Endothelial cell of hepatic sinusoid (primary cell): ENCODE measurements around the gene WIPF2.

Experiments used
- in situ Hi-C: cut with HindIII; loops from 2 replicates; pipeline ENCODE4 v1.10.0; 2017; ENCODE audit warnings: low sequenced_read_pairs

Gene WIPF2, protein sequence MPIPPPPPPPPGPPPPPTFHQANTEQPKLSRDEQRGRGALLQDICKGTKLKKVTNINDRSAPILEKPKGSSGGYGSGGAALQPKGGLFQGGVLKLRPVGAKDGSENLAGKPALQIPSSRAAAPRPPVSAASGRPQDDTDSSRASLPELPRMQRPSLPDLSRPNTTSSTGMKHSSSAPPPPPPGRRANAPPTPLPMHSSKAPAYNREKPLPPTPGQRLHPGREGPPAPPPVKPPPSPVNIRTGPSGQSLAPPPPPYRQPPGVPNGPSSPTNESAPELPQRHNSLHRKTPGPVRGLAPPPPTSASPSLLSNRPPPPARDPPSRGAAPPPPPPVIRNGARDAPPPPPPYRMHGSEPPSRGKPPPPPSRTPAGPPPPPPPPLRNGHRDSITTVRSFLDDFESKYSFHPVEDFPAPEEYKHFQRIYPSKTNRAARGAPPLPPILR

DNA sequence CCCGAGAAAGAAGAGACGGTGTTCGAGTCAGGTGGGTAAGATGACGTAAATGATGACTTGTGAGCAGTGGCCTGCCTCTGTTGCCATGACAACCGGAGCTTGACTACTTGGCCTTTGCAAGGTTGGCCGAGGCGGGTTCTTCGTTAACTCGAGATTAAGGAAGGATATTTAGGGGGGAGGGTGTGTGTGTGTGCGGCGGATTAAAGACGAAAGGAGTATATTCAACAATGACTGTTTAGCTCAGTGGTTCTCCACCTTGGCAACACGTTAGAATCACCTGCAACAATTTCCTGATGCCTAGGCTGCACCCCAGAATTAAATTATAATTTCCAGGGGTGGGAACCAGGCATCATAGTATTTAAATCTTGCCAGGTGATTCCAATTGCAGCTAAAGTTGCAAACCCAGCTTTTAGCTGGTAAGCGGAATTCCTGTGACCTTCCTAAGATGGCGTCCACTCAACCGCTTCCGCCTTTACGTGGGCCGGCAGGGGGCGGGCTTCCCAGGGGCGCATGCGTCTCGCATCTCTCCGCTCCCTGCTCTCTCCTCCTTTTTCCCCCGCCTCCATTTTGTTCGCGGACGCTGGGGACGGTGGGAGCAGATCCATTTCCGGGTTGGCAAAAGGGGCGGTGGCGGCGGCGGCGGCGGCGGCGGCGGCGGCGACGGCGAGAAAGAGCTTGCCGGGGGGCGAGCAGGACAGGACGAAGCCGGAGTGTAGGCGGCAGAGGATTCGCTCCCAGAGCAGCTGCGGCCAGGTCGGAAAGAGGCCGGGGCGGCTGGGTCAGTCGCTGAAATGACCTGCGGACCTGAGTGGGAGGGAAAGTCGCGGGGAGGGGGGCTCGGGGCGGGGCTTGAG lies at the start of gene WIPF2:
Gene WIPF2 (plus strand): TSS at position 565 of the 854 bp plus-strand sequence. CDS start 37,156 bp downstream, outside the sequence.
- in situ Hi-C loops, result no loop called here

DNA sequence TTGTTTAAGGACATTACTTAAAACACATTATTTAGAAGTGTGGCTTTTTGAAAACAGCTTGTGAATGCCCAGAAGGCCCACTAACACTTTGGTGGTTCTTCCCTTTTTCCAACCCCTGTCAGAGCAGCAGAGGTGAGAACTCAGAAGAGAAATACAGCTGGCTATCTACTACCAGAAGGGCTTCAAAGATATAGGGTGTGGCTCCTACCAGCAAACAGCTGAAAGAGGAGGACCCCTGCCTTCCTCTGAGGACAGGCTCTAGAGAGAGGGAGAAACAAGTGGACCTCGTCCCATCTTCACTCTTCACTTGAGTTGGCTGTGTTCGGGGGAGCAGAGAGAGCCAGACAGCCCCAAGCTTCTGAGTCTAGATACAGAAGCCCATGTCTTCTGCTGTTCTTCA lies 48.8 kb upstream of the WIPF2 start:
- in situ Hi-C loops, result loop anchor here (10.0 kb wide), 1 partner anchor 354 kb away; no protein-coding TSS in a partner anchor

DNA sequence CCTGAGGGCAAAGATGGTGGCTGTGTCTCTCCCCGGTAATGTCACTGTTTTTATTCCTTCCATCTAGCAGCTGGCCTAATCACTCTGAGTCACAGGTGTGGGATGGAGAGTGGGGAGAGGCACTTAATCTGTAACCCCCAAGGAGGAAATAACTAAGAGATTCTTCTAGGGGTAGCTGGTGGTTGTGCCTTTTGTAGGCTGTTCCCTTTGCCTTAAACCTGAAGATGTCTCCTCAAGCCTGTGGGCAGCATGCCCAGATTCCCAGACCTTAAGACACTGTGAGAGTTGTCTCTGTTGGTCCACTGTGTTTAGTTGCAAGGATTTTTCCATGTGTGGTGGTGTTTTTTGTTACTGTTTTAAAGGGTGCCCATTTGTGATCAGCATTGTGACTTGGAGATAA lies 47.4 kb upstream of the WIPF2 start:
- in situ Hi-C loops, result loop anchor here (10.0 kb wide), 1 partner anchor 353 kb away; no protein-coding TSS in a partner anchor

GRCh38 chr17:40173091-40173777 lies 45.9 kb upstream of the WIPF2 start:
- in situ Hi-C loops, result loop anchor here (10.0 kb wide), 1 partner anchor 352 kb away; no protein-coding TSS in a partner anchor

GRCh38 chr17:40173778-40174135 lies 45.3 kb upstream of the WIPF2 start:
- in situ Hi-C loops, result loop anchor here (10.0 kb wide), 1 partner anchor 351 kb away; no protein-coding TSS in a partner anchor

DNA sequence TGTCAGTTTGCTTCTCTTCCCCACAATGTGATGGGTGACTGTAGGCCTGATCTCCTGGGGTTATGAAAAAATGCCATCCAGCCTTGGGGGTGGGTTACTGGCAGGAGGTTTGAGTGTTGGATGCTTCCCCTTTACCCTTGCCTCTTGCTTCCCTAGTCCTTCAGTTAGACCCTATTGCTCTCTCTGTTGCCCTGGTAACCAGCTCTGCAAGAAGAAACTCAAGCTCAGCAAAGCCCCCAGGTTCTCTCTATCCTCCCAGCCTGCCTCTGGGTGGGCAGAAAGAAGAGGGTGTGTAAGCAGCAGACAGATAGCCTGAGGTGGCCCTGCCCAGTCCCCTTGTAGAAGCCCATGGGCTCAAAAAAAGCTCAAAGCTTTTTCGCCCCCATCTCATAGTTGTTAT lies 44.6 kb upstream of the WIPF2 start:
- in situ Hi-C loops, result loop anchor here (10.0 kb wide), 1 partner anchor 350 kb away; no protein-coding TSS in a partner anchor

GRCh38 chr17:40175928-40176753 lies 43.0 kb upstream of the WIPF2 start:
- in situ Hi-C loops, result loop anchor here (5.0 to 10.0 kb wide), 4 partner anchors 74 to 349 kb away; partner anchors contain the start of gene NR1D1

DNA sequence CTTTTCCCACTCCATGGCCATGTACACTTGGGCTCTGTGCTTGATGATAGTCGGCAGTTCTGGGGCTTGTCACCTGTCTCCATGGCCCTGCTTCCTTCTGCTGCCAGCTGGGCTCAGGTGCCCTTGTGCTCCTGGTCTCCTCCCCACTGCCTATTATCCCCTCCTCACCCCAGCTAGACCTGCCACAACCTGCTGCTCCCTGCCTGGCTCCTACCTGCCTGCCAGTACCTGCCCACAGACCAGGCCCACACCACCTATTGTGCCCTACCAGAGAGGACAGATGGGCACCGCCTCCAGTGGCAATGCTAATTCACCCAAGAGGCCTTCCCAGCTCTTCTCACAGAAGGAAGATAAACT lies 42.4 kb upstream of the WIPF2 start:
- in situ Hi-C loops, result loop anchor here (5.0 to 10.0 kb wide), 4 partner anchors 74 to 348 kb away; partner anchors contain the start of gene NR1D1

DNA sequence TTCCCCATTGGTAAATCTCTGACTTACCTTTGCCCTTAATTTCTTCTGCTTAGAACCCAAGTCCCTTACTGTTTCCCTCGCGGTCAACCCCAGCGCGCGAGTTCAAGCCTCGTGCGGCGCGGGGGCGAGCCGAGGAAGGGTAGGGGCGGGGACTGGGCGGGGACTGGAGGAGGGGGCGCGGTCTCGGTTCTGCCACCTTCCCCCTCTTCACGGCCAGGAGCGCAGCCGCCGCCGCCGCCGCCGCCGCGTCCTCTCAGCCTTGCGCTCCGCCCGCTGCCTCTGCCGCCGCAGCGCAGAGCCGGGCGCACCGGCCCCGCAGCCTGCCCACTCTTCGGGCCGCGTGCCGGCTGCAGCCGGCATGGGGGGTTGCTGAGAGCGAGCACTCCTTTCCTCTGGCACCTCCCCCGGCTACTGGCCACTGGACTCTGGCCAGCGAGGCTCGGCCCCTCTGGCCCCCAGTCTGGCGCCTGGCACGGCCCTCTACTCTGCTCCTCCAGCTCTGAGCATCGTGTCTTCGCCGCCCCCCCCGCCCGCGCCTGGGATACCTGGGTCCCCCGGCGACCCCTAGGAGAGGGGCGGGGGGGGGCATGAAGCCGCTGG lies 41.7 kb upstream of the WIPF2 start, which contains the start of gene RAPGEFL1:
Gene RAPGEFL1 (plus strand): TSS at position 196 of the 600 bp plus-strand sequence. CDS start 392 bp downstream, at position 588.
- in situ Hi-C loops, result loop anchor here (5.0 to 10.0 kb wide), 4 partner anchors 75 to 347 kb away; partner anchors contain the start of gene NR1D1

DNA sequence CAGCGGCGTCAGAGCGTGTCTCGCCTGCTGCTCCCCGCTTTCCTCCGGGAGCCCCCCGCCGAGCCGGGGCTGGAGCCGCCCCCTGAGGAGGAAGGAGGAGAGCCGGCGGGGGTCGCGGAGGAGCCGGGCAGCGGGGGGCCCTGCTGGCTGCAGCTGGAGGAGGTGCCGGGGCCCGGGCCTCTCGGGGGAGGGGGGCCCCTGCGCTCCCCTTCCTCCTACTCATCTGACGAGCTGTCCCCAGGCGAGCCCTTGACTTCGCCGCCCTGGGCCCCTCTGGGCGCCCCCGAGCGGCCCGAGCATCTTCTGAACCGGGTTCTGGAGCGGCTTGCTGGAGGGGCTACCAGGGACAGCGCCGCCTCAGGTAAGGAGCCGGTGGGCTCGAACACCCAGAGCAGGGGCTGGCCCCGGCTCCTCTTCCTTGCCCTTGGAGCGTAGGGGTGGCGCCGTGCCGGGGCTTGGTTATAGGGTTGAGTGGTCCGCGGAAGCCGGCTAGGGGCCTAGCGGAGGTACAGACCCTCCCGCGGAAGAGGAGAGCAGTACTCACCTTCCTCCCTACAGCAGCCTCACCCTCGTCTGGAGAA lies 41.0 kb upstream of the WIPF2 start:
- in situ Hi-C loops, result loop anchor here (5.0 to 10.0 kb wide), 4 partner anchors 76 to 347 kb away; partner anchors contain the start of gene NR1D1

DNA sequence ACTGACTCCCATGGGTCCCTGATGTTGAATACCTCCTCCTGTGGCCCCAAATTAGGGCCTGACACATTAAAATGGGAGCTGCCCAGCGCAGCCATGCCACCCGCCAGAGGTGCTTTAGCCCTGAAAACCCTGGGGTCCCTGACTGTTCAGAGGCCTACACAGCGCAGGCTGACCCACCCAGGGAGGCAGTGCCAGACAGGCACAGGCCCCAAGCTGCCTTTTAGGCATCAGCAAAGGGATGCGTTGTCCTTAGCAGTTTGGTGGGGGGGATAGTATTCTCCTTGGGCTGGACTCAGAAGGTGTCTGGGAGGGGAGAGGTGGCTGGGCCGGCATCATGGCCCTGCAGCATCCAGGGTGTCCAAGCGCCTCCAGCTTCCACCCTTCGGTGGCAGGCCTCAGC lies 40.4 kb upstream of the WIPF2 start:
- in situ Hi-C loops, result loop anchor here (5.0 to 10.0 kb wide), 4 partner anchors 76 to 346 kb away; partner anchors contain the start of gene NR1D1

- in situ Hi-C loops, result loop anchor here (5.0 to 10.0 kb wide), 4 partner anchors 78 to 345 kb away; partner anchors contain the start of gene NR1D1
Observed at GRCh38 chr17:40179923-40180659, 39.0 kb upstream of the WIPF2 start.

- in situ Hi-C loops, result no loop called here
Observed at GRCh38 chr17:40180694-40181093, 38.4 kb upstream of the WIPF2 start.

- in situ Hi-C loops, result no loop called here
Observed at GRCh38 chr17:40181205-40181604, 37.9 kb upstream of the WIPF2 start.

DNA sequence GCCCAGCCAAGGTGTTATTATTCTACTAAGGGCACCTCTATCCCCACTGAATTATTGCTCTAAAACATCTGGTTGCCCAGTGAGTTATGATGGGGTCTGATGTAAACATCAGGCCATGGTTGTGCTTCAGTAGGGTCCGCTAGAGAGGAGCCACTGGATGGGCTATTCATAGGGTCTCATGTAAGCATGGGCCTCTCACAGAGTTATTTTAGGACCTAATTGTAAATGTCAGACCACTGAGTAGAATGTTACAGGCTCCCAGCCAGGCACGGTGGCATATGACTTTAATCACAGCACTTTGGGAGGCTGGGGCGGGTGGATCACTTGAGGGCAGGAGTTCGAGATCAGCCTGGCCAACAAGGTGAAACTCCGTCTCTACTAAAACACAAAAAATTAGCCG lies 36.5 kb upstream of the WIPF2 start:
- in situ Hi-C loops, result no loop called here

GRCh38 chr17:40187238-40187637 lies 31.9 kb upstream of the WIPF2 start:
- in situ Hi-C loops, result no loop called here

DNA sequence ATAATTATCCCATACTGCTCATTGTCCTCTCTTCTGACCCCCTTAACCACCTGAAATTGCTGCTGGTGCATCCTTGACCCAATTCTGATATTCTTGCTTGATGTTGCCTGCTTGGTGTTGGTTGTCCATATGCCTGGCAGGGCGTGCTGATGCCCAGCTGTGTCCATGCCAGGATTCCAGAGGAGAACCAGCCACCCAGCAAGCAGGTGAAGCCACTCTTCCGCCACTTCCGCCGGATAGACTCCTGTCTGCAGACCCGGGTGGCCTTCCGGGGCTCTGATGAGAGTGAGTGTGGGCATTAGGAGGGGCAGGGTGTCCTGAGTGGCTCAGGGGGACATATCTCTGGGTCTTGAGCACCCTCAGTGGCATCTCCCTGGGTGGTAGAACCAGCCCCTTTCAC lies 30.4 kb upstream of the WIPF2 start:
- in situ Hi-C loops, result no loop called here
